HepG2 (cell line): ENCODE results near the gene BBOF1. TPM values are rescaled to one million over a fixed set of nuclear protein-coding genes. Genes with fewer than 3 reads are reported as not detected.

ENCODE experiments used
- DPF2 ChIP-seq: sonication (generic); formaldehyde crosslinking; IDR thresholded peaks from 2 replicates; pipeline ENCODE4 v1.4.0; 2020; ENCODE audit warnings: mild to moderate bottlenecking, low read depth, missing genetic modification reagents, borderline replicate concordance
- ERF ChIP-seq: IDR thresholded peaks from 2 replicates; pipeline ENCODE4 v1.6.1; 2018; ENCODE audit warnings: missing biosample characterization, missing genetic modification reagents
- NFE2L2 ChIP-seq: fragments of 150-350 bp; IDR thresholded peaks from 2 replicates; pipeline ENCODE4 v1.6.1; 2014; ENCODE audit warnings: low read length
- NFIB ChIP-seq: sonication (generic); formaldehyde crosslinking; IDR thresholded peaks from 2 replicates; pipeline ENCODE4 v1.9.0; 2021; ENCODE audit warnings: missing genetic modification reagents, mild to moderate bottlenecking, borderline replicate concordance
- NFIC ChIP-seq: IDR thresholded peaks from 2 replicates; pipeline ENCODE4 v1.6.1; 2012; ENCODE audit warnings: mild to moderate bottlenecking, low read length, inconsistent platforms
- PAF1 ChIP-seq: IDR thresholded peaks from 2 replicates; pipeline ENCODE4 v1.6.1; 2016; ENCODE audit warnings: missing genetic modification reagents, missing compliant biosample characterization
- PAWR ChIP-seq: sonication (generic); formaldehyde crosslinking; IDR thresholded peaks from 2 replicates; pipeline ENCODE4 v1.4.0; 2020; ENCODE audit warnings: missing genetic modification reagents, mild to moderate bottlenecking, borderline replicate concordance
- PHF21A ChIP-seq: sonication (generic); formaldehyde crosslinking; IDR thresholded peaks from 2 replicates; pipeline ENCODE4 v1.5.0; 2020; ENCODE audit warnings: mild to moderate bottlenecking, missing genetic modification reagents
- RORA ChIP-seq: sonication (generic); formaldehyde crosslinking; IDR thresholded peaks from 2 replicates; pipeline ENCODE4 v1.5.0; 2020; ENCODE audit warnings: mild to moderate bottlenecking, missing genetic modification reagents, moderate library complexity
- TBX3 ChIP-seq: fragments of 450-650 bp; IDR thresholded peaks from 2 replicates; pipeline ENCODE4 v1.6.1; 2017; ENCODE audit warnings: antibody characterized with exemption, mild to moderate bottlenecking, inconsistent platforms, borderline replicate concordance
- ZFP37 ChIP-seq: sonication (generic); formaldehyde crosslinking; IDR thresholded peaks from 2 replicates; pipeline ENCODE4 v1.4.0; 2020; ENCODE audit warnings: missing genetic modification reagents, borderline replicate concordance
- ZFY ChIP-seq: sonication (generic); formaldehyde crosslinking; IDR thresholded peaks from 2 replicates; pipeline ENCODE4 v1.4.0; 2020; ENCODE audit warnings: missing genetic modification reagents
- ZKSCAN8 ChIP-seq: IDR thresholded peaks from 2 replicates; pipeline ENCODE4 v1.6.1; 2016; ENCODE audit warnings: borderline replicate concordance, missing genetic modification reagents, missing compliant biosample characterization
- ZMYM3 ChIP-seq: sonication (generic); formaldehyde crosslinking; IDR thresholded peaks from 2 replicates; pipeline ENCODE4 v1.5.1; 2020; ENCODE audit warnings: mild to moderate bottlenecking, missing genetic modification reagents
- ZNF263 ChIP-seq: sonication (generic); formaldehyde crosslinking; IDR thresholded peaks from 2 replicates; pipeline ENCODE4 v1.4.0; 2020; ENCODE audit warnings: missing genetic modification reagents
- ZNF530 ChIP-seq: sonication (generic); formaldehyde crosslinking; IDR thresholded peaks from 2 replicates; pipeline ENCODE4 v1.5.0; 2020; ENCODE audit warnings: low read depth, mild to moderate bottlenecking, missing genetic modification reagents
- ZNF678 ChIP-seq: sonication (generic); formaldehyde crosslinking; IDR thresholded peaks from 2 replicates; pipeline ENCODE4 v1.4.0; 2020; ENCODE audit warnings: mild to moderate bottlenecking, missing genetic modification reagents
- ZNF766 ChIP-seq: sonication (generic); formaldehyde crosslinking; IDR thresholded peaks from 2 replicates; pipeline ENCODE4 v1.5.0; 2020; ENCODE audit warnings: missing genetic modification reagents, borderline replicate concordance
- ZNF768 ChIP-seq: sonication (generic); formaldehyde crosslinking; IDR thresholded peaks from 2 replicates; pipeline ENCODE4 v1.4.0; 2020; ENCODE audit warnings: missing genetic modification reagents
- ZSCAN29 ChIP-seq: sonication (generic); formaldehyde crosslinking; conservative IDR thresholded peaks from 2 replicates; pipeline ENCODE4 v1.4.0; 2020; ENCODE audit warnings: mild to moderate bottlenecking, missing genetic modification reagents
- polyA plus RNA-seq, 8 experiments: library from polyadenylated mRNA; depleted of rRNA in 3 of 8; stranded (reverse) in 7 of 8; unstranded in 1 of 8; fragments of >200 nt; fragmentation: Illumina TruSeq in 4 of 8; extraction: Trizol in 4 of 8; gene quantifications; 2 replicates each; pipeline versions ENCODE4 v1.2.1 to v1.2.3, GENCODE V29; 2011 to 2016; ENCODE audit warnings: low read depth in 4 of 8, missing spikeins in 1 of 8, mixed read lengths in 1 of 8; ENCODE audit not compliant: insufficient read depth in 1 of 8
- total RNA-seq, 5 experiments: library from RNA; depleted of rRNA; stranded (reverse); fragments of >200 nt; fragmentation: Illumina TruSeq; extraction: Trizol; gene quantifications; 2 replicates each; pipeline ENCODE4 v1.2.3, GENCODE V29; 2016; ENCODE audit warnings: low read depth in 1 of 5
- TF ChIP-seq, protein P1 (sequence below): sonication (generic); formaldehyde crosslinking; IDR thresholded peaks from 2 replicates; pipeline ENCODE4 v1.5.0; 2020; ENCODE audit warnings: missing genetic modification reagents
- TF ChIP-seq, protein P2 (sequence below): sonication (generic); formaldehyde crosslinking; IDR thresholded peaks from 2 replicates; pipeline ENCODE4 v1.4.0; 2020; ENCODE audit warnings: missing genetic modification reagents, borderline replicate concordance
- TF ChIP-seq, protein P3 (sequence below): sonication (generic); formaldehyde crosslinking; IDR thresholded peaks from 2 replicates; pipeline ENCODE4 v1.5.1; 2020; ENCODE audit warnings: missing genetic modification reagents, mild to moderate bottlenecking, borderline replicate concordance
- TF ChIP-seq, protein P4 (sequence below), 2 experiments: fragments of 450-650 bp in 1 of 2; sonication (generic) in 1 of 2; formaldehyde crosslinking; IDR thresholded peaks; 2 replicates each; pipeline versions ENCODE4 v1.5.0 to v1.8.0; 2020 to 2022; ENCODE audit warnings: mild to moderate bottlenecking in 1 of 2, missing genetic modification reagents in 1 of 2

Gene BBOF1
- total and polyA plus RNA-seq, 2 of the 13 experiments (the other 11 are each of a cell fraction or from before 2014, with no cell fraction given): 1.6 to 2.3 TPM

GRCh38 chr14:74084277-74085046, 65.3 kb downstream of the BBOF1 start, which contains the start of the genes ALDH6A1 and LIN52 (continued):
- no peak for TF ChIP-seq PAF1 (CRISPR knock-in tag)
- no peak for TF ChIP-seq ZFP37 (CRISPR knock-in tag)
- TF ChIP-seq, protein P1, sequence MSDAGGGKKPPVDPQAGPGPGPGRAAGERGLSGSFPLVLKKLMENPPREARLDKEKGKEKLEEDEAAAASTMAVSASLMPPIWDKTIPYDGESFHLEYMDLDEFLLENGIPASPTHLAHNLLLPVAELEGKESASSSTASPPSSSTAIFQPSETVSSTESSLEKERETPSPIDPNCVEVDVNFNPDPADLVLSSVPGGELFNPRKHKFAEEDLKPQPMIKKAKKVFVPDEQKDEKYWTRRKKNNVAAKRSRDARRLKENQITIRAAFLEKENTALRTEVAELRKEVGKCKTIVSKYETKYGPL (CRISPR knock-in tag): no peak
- TF ChIP-seq NFIC: no peak
- TF ChIP-seq ZKSCAN8 (CRISPR knock-in tag): no peak
- no peak for TF ChIP-seq ZNF766 (CRISPR knock-in tag)
- TF ChIP-seq ZNF263 (CRISPR knock-in tag): no peak
- no peak for TF ChIP-seq RORA
- peak; percentile 83 for TF ChIP-seq ZFY (CRISPR knock-in tag)
- TF ChIP-seq ZMYM3 (CRISPR knock-in tag): no peak
- TF ChIP-seq ERF: peak; percentile 59
- TF ChIP-seq ZNF678 (CRISPR knock-in tag): no peak
- TF ChIP-seq ZSCAN29 (CRISPR knock-in tag): no peak
- TF ChIP-seq, protein P2, sequence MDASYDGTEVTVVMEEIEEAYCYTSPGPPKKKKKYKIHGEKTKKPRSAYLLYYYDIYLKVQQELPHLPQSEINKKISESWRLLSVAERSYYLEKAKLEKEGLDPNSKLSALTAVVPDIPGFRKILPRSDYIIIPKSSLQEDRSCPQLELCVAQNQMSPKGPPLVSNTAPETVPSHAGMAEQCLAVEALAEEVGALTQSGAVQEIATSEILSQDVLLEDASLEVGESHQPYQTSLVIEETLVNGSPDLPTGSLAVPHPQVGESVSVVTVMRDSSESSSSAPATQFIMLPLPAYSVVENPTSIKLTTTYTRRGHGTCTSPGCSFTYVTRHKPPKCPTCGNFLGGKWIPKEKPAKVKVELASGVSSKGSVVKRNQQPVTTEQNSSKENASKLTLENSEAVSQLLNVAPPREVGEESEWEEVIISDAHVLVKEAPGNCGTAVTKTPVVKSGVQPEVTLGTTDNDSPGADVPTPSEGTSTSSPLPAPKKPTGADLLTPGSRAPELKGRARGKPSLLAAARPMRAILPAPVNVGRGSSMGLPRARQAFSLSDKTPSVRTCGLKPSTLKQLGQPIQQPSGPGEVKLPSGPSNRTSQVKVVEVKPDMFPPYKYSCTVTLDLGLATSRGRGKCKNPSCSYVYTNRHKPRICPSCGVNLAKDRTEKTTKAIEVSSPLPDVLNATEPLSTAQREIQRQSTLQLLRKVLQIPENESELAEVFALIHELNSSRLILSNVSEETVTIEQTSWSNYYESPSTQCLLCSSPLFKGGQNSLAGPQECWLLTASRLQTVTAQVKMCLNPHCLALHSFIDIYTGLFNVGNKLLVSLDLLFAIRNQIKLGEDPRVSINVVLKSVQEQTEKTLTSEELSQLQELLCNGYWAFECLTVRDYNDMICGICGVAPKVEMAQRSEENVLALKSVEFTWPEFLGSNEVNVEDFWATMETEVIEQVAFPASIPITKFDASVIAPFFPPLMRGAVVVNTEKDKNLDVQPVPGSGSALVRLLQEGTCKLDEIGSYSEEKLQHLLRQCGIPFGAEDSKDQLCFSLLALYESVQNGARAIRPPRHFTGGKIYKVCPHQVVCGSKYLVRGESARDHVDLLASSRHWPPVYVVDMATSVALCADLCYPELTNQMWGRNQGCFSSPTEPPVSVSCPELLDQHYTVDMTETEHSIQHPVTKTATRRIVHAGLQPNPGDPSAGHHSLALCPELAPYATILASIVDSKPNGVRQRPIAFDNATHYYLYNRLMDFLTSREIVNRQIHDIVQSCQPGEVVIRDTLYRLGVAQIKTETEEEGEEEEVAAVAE (CRISPR knock-in tag): peak; percentile 96
- TF ChIP-seq, protein P3, sequence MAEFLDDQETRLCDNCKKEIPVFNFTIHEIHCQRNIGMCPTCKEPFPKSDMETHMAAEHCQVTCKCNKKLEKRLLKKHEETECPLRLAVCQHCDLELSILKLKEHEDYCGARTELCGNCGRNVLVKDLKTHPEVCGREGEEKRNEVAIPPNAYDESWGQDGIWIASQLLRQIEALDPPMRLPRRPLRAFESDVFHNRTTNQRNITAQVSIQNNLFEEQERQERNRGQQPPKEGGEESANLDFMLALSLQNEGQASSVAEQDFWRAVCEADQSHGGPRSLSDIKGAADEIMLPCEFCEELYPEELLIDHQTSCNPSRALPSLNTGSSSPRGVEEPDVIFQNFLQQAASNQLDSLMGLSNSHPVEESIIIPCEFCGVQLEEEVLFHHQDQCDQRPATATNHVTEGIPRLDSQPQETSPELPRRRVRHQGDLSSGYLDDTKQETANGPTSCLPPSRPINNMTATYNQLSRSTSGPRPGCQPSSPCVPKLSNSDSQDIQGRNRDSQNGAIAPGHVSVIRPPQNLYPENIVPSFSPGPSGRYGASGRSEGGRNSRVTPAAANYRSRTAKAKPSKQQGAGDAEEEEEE (CRISPR knock-in tag): no peak
- TF ChIP-seq PAWR (CRISPR knock-in tag): no peak
- no peak for TF ChIP-seq PHF21A (CRISPR knock-in tag)
- peak; percentile 77; the same call in 1 of the 2 replicates for TF ChIP-seq TBX3
- TF ChIP-seq ZNF768: peak; percentile 69
- no peak for TF ChIP-seq NFE2L2
- TF ChIP-seq ZNF530 (CRISPR knock-in tag): no peak
- TF ChIP-seq, protein P4, sequence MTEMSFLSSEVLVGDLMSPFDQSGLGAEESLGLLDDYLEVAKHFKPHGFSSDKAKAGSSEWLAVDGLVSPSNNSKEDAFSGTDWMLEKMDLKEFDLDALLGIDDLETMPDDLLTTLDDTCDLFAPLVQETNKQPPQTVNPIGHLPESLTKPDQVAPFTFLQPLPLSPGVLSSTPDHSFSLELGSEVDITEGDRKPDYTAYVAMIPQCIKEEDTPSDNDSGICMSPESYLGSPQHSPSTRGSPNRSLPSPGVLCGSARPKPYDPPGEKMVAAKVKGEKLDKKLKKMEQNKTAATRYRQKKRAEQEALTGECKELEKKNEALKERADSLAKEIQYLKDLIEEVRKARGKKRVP (CRISPR knock-in tag; IDR thresholded peaks at IDR 0.05): no peak
- no peak for TF ChIP-seq NFIB (CRISPR knock-in tag)
- TF ChIP-seq DPF2: no peak
